Stimulated activated CD4-positive, alpha-beta T cell treated with anti-CD3 and anti-CD28 coated beads, Interleukin-15, amount 100 ng/mL, for 48 hours (primary cell): ENCODE data around the gene IL11.
"Not testable (repeated sequence)": the region's sequence is repeated elsewhere in the genome, so short reads cannot be mapped to it uniquely, and the experiment has no call there.

Experiments used
- DNase-seq, 2 donors: peaks; one replicate each; pipeline ENCODE4 v3.0.0-alpha.2; 2020; ENCODE audit warnings: low read depth in 2 of 2

The IL11 gene

GRCh38 chr19:55352040-55352439, 18.2 kb downstream of the IL11 start:
- DNase-seq: no peak

GRCh38 chr19:55350620-55351315, 19.5 kb downstream of the IL11 start:
- DNase-seq: no peak

- DNase-seq: no peak
These were observed 21.8 kb downstream of the IL11 start for GRCh38 chr19:55348317-55349034.

GRCh38 chr19:55347442-55348009, 22.7 kb downstream of the IL11 start:
- no peak for DNase-seq

GRCh38 chr19:55346725-55347441, 23.4 kb downstream of the IL11 start:
- DNase-seq: no peak

- no peak for DNase-seq
These were observed 24.2 kb downstream of the IL11 start for GRCh38 chr19:55345818-55346724.

- no peak for DNase-seq
These were observed 25.0 kb downstream of the IL11 start for GRCh38 chr19:55345101-55345817.

- DNase-seq: no peak
These were observed 25.8 kb downstream of the IL11 start for GRCh38 chr19:55344444-55344843.

GRCh38 chr19:55341595-55342531, 28.4 kb downstream of the IL11 start:
- no peak for DNase-seq

- DNase-seq: peak; percentile 51 to 64
These were observed 29.1 kb downstream of the IL11 start for GRCh38 chr19:55341171-55341588.

- peak in 1 of 2 donors; percentile 14 for DNase-seq
These were observed 29.5 kb downstream of the IL11 start for GRCh38 chr19:55340784-55341147.

GRCh38 chr19:55339889-55340783, 30.1 kb downstream of the IL11 start:
- DNase-seq: no peak

GRCh38 chr19:55339105-55339888, 31.0 kb downstream of the IL11 start, which contains the start of gene KMT5C:
KMT5C (plus strand) TSS chr19:55339876; CDS start chr19:55341937, 2,061 bp downstream.
- DNase-seq: peak; percentile 100

- no peak for DNase-seq
These were observed 34.2 kb downstream of the IL11 start for GRCh38 chr19:55336101-55336500.

- DNase-seq: no peak
These were observed 36.4 kb downstream of the IL11 start for GRCh38 chr19:55333870-55334269.

- DNase-seq: not testable (repeated sequence)
These were observed 40.5 kb downstream of the IL11 start for GRCh38 chr19:55329791-55330190.

- not testable (repeated sequence) for DNase-seq
These were observed 41.4 kb downstream of the IL11 start for GRCh38 chr19:55328774-55329318.
